ENCODE data around the gene CYTH3.

DNA sequence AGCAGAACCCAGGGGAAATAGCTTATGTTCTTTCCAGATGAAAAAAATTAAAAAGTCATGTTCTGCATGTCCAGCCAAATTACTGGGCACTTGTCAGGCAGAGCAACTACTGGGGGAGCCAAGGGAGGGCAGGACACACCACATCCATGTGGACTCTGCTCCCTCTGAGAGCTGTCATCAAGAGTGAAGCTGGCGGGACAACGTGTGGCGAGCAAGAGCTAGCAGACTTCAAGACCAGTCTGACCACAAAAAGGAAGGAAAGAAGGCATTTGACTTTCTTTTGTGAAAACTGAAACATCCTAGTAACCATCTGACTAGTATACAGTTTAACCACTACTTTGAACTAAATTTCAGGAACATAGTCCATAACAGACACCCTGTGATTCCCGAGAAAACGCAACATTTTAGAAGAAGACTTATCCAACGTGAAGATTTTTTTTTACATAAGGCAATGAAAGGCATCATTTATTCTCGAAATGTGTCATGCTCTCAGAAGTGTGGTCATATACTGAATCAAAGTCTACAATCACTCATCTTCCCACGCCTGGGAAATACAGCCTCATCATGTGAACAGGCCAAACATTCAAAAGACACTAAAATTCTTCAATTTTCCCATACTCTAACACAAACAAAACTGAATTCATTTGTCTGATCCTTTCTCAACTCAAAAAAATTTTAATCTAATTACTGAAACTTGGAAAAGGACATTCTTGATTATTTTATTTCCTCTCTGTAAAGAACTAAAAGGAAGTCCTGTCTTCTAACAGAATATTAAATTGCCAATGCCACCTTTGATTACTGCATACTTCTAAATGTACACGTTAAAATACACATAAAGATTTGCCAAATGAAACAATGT, 15.5 kb downstream of the CYTH3 start:
- TF ChIP-seq, protein P1, sequence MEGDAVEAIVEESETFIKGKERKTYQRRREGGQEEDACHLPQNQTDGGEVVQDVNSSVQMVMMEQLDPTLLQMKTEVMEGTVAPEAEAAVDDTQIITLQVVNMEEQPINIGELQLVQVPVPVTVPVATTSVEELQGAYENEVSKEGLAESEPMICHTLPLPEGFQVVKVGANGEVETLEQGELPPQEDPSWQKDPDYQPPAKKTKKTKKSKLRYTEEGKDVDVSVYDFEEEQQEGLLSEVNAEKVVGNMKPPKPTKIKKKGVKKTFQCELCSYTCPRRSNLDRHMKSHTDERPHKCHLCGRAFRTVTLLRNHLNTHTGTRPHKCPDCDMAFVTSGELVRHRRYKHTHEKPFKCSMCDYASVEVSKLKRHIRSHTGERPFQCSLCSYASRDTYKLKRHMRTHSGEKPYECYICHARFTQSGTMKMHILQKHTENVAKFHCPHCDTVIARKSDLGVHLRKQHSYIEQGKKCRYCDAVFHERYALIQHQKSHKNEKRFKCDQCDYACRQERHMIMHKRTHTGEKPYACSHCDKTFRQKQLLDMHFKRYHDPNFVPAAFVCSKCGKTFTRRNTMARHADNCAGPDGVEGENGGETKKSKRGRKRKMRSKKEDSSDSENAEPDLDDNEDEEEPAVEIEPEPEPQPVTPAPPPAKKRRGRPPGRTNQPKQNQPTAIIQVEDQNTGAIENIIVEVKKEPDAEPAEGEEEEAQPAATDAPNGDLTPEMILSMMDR (IDR thresholded peaks at IDR 0.05) = no peak
- no peak for TF ChIP-seq ZFX (IDR thresholded peaks at IDR 0.05; ENCODE audit: borderline replicate concordance)

All from 22Rv1 (cell line).